ENCODE data around the gene ICAM1. TPM values are rescaled to one million over a fixed set of nuclear protein-coding genes. Genes with fewer than 3 reads are reported as not detected.

Gene ICAM1
- total and polyA plus RNA-seq, 2 of the 13 experiments (the other 11 are each of a cell fraction or from before 2014, with no cell fraction given): 37.9 to 98.4 TPM

GRCh38 chr19:10289167-10289835, 18.4 kb downstream of the ICAM1 start (continued):
- TF ChIP-seq ZNF546 (CRISPR knock-in tag; conservative IDR thresholded peaks at IDR 0.05) (no peak), ZUFSP (CRISPR knock-in tag; IDR thresholded peaks at IDR 0.05; ENCODE audit: borderline replicate concordance) (no peak), MBD4 (IDR thresholded peaks at IDR 0.05; ENCODE audit: borderline replicate concordance, low read length) (no peak), HHEX (CRISPR knock-in tag; IDR thresholded peaks at IDR 0.05) (no peak), ZC3H13 (CRISPR knock-in tag; IDR thresholded peaks at IDR 0.05) (0 out of 2 replicates have a peak, but pooled peaks have one; percentile 9), ZBTB34 (CRISPR knock-in tag; IDR thresholded peaks at IDR 0.05) (no peak), ZMYM3 (CRISPR knock-in tag; IDR thresholded peaks at IDR 0.05) (no peak), HMG20A (CRISPR knock-in tag; IDR thresholded peaks at IDR 0.05; ENCODE audit: borderline replicate concordance) (no peak), ZNF34 (CRISPR knock-in tag; IDR thresholded peaks at IDR 0.05; ENCODE audit: borderline replicate concordance) (no peak), FOXK1 (CRISPR knock-in tag; IDR thresholded peaks at IDR 0.05; ENCODE audit: borderline replicate concordance, low read depth) (no peak), ZNF691 (CRISPR knock-in tag; IDR thresholded peaks at IDR 0.05; ENCODE audit: borderline replicate concordance, low read depth) (no peak), TARDBP (CRISPR knock-in tag; IDR thresholded peaks at IDR 0.05) (no peak), FOXA3 (CRISPR knock-in tag; IDR thresholded peaks at IDR 0.05) (no peak), DDIT3 (CRISPR knock-in tag; IDR thresholded peaks at IDR 0.05) (no peak), ZNF75D (CRISPR knock-in tag; IDR thresholded peaks at IDR 0.05; ENCODE audit: borderline replicate concordance) (no peak), KDM4B (CRISPR knock-in tag; IDR thresholded peaks at IDR 0.05) (no peak), ZNF576 (CRISPR knock-in tag; IDR thresholded peaks at IDR 0.05) (no peak), ZNF20 (CRISPR knock-in tag; IDR thresholded peaks at IDR 0.05) (no peak), PHF20 (CRISPR knock-in tag; IDR thresholded peaks at IDR 0.05) (no peak), ZBTB33 (CRISPR knock-in tag; IDR thresholded peaks at IDR 0.05) (no peak), TFE3 (CRISPR knock-in tag; IDR thresholded peaks at IDR 0.05) (no peak), CBX1 (IDR thresholded peaks at IDR 0.05; ENCODE audit: low read depth) (no peak), ZNF337 (CRISPR knock-in tag; IDR thresholded peaks at IDR 0.05; ENCODE audit: borderline replicate concordance, low read depth) (no peak)

Measured in HepG2 (cell line).